GM21360 (cell line): Measurements from ENCODE around the gene ACP4.

Source experiments
- ATAC-seq: cut with Tn5 transposase; IDR thresholded peaks from one replicate; pipeline ENCODE4 v1.9.1; 2021; ENCODE audit warnings: mild to moderate bottlenecking, moderate library complexity; ENCODE audit not compliant: unreplicated experiment

Gene ACP4

GRCh38 chr19:50839712-50840655 lies 49.8 kb downstream of the ACP4 start:
- no peak for ATAC-seq

- ATAC-seq, result no peak
Measured at GRCh38 chr19:50842130-50842529, 51.9 kb downstream of the ACP4 start.

- ATAC-seq, result no peak
Measured at GRCh38 chr19:50843205-50843604, 53.0 kb downstream of the ACP4 start.

- no peak for ATAC-seq
Measured at GRCh38 chr19:50843701-50844221, 53.5 kb downstream of the ACP4 start.

GRCh38 chr19:50844296-50844935 lies 54.2 kb downstream of the ACP4 start:
- ATAC-seq, result no peak
